Stomach (tissue), 4 donors: ENCODE measurements around the gene SLC7A10.

ENCODE experiments used
- EP300 ChIP-seq: sonication (generic); formaldehyde crosslinking; IDR thresholded peaks from one replicate; pipeline ENCODE4 v1.6.1; 2017; ENCODE audit warnings: antibody characterized with exemption
- POLR2A ChIP-seq, 4 donors: fragments of 450-650 bp; IDR thresholded peaks; one replicate each; pipeline ENCODE4 v1.6.1; 2016; ENCODE audit warnings: antibody characterized with exemption in 4 of 4, control low read depth in 2 of 4, mild to moderate bottlenecking in 1 of 4, moderate library complexity in 1 of 4
- TF ChIP-seq, protein P1 (sequence below), 7 experiments: fragments of 450-650 bp in 4 of 7; fragments of 200-600 bp in 3 of 7; sonication (generic) in 3 of 7; IDR thresholded peaks; one replicate each; pipeline ENCODE4 v1.5.1; 2016 to 2019; ENCODE audit warnings: antibody characterized with exemption in 7 of 7, control low read depth in 2 of 7, mild to moderate bottlenecking in 1 of 7

DNA sequence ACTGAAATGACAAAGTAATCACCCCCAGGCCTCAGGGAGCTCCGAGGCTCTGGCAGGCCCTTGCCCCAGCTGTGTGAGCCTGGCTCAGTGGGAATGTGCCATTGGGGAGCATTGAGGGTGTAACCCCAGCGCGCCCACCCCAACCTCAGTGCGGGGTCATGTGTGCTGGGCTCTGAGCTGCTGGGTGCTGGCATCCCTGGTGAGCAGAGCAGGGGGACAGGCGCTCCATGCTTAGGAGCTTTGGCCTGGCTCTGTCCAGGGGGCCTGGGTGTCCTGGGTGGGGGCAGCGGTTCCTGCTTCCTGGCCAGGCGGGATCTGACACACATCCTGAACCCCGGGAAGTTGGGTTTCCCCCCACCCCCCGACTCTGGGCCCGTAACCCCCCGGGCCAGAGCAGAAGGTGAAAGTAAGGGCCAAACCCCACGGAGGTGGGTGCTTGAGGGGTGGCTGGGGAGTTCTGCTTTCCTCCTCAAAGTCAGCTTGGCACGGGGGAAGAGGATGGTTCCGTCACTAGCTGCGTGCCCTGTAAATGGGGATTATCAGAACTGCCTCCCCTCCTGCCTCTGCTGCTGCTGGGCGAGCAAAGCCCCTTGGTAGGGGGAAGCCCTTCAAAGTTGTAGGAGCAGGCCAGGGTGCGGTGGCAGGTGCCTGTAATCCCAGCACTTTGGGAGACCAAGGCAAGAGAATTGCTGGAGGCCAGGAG is 29.9 kb downstream of the SLC7A10 start:
- TF ChIP-seq POLR2A (IDR thresholded peaks at IDR 0.05): no peak
- TF ChIP-seq, protein P1, sequence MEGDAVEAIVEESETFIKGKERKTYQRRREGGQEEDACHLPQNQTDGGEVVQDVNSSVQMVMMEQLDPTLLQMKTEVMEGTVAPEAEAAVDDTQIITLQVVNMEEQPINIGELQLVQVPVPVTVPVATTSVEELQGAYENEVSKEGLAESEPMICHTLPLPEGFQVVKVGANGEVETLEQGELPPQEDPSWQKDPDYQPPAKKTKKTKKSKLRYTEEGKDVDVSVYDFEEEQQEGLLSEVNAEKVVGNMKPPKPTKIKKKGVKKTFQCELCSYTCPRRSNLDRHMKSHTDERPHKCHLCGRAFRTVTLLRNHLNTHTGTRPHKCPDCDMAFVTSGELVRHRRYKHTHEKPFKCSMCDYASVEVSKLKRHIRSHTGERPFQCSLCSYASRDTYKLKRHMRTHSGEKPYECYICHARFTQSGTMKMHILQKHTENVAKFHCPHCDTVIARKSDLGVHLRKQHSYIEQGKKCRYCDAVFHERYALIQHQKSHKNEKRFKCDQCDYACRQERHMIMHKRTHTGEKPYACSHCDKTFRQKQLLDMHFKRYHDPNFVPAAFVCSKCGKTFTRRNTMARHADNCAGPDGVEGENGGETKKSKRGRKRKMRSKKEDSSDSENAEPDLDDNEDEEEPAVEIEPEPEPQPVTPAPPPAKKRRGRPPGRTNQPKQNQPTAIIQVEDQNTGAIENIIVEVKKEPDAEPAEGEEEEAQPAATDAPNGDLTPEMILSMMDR (IDR thresholded peaks at IDR 0.05): no peak
- no peak for TF ChIP-seq EP300
